HG03060 (cell line): ENCODE results near the gene RIC8B.

Experiments
- ATAC-seq: cut with Tn5 transposase; IDR thresholded peaks from one replicate; pipeline ENCODE4 v1.9.1; 2021; ENCODE audit warnings: low read depth, moderate number of reproducible peaks; ENCODE audit not compliant: unreplicated experiment

Gene RIC8B

DNA sequence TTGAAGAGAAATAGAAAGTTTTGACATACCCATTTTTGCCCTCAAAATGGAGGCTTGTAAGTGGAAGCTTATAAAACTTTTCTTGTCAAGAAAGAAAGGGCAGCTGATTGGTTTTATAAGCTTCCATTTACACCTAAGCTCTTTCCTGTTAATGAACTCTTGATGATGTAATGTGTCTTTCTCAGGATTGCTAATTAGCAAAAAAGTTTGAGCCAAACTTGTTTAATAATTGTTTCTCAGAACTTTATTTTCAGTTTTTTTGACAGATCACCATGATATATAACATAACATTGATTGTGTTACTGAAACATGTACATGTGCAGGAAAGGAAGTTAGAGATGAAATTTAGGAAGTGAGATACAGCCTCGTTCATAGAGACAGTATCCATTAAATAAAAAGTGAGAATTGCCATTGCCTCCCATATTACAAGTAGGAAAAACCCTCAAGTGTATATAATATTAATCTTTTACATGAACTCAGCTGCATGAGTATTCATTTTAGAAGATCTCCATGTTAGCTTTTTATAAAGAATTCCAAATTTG is 26.8 kb downstream of the RIC8B start:
- no peak for ATAC-seq

DNA sequence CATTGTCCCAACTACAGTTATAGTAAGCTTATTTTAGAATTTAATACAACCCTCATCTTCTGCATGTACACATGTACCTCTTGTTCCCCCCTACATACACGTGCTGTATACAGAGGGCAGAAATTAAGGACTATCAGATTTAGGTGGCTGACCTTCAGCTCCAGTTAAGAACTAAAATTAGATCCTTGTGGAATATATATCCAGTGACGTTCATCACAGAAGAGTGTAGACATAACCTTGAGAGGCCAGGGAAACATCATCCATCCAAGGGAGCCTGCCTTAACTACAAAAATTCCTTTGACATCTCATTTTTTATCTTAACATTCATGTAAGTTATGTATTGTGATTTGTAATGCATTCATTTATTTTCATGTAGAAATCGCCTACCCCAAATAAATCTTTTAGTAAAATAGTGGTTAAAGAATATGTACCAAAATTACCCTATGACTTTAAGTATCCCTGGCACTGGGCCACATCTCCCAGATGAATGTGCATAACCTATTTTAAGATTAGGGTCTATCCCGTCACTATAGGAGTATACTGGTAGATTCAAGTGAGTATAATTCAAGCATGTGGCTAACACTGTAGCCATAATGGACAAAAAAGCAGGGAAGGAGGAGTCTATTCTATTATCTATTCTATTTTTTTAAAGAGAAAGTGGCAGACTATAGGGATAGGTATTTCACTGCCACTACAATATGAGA is 27.5 kb downstream of the RIC8B start:
- ATAC-seq, result no peak

DNA sequence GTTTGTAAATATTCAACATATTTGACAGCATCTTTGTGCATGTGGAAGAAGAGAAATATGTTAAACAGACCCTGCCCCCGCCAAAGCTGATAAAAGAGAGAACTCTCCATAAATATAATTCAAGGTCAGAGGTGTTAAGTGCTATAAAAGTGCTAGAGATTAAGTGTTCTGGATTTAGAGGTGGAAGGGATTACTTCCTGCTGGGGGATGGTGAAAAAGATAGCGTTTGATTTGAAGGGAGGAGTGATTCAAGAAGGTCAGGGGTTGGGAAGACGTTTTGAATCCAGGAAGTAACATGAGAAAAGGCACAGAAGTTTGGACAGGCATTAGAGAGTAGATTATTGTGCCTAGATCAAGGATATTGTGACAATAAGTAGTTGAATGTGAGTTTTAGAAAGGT is 30.2 kb downstream of the RIC8B start:
- ATAC-seq, result no peak

DNA sequence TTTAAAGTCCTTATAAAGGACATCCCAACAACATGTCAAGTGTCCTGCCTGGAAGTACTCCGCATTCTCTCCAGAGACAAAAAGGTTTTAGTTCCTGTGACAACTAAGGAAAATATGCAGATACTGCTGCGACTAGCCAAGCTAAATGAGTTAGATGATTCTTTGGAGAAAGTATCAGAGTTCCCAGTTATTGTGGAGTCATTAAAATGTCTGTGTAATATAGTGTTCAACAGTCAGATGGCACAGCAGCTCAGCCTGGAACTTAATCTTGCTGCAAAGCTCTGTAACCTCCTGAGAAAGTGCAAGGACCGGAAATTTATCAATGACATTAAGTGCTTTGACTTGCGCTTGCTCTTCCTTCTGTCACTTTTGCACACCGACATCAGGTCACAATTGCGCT is 40.2 kb downstream of the RIC8B start:
- no peak for ATAC-seq

DNA sequence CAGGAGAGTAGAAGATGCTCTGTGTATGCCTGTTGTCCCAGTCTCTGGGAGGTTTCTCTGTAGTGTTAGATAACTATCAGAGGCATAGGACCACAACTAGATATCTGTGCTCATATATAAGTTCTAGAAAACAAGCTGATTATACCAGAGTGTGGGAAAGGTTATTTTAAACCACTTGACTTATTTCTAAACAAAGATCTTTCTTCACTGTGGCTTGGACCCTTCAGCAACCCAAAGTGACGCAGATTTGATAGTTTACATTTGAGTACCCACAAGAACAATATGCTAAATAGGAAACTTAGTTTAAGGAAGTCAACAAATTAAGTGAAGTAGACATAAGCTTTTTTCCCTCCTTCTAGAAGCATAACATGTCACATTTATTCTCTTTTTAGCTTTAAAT is 41.3 kb downstream of the RIC8B start:
- ATAC-seq, result no peak

DNA sequence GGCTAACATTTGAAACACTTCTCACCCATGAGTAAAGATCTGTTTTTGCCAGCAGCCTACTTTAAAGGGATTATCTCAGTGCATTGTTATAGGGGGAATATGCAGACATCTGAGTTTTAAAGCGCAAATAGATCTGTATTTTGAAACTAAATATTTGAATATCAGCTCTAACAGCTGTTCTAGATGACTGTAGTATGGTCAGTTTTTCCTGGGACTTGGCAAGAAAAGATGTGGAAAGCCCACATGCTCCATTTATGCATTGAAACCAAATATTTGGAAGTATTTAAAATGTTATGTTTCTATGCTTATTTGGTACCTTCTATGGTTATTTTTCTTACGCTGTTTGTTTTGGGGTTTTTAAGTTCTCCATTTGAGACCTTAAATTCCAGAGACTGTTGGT is 41.7 kb downstream of the RIC8B start:
- ATAC-seq, result no peak

DNA sequence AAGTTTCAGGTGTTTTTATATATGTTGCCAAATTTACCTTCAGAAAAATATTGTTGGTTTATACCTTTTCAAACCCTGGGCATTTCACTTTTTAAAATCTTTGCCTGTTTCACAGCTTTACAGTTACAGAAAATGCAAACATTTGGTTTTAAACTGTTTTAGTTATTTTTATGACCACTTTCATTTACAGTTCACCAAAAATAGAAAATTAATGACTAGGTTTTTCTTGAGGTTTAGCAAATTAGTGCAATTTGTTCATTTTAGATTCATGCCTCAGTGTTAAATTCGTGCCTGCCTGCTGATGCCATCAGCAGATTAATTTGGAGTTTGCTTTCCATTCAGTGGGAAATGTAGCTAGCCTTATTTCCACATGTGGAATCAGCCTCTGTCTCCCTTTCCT is 45.5 kb downstream of the RIC8B start:
- no peak for ATAC-seq

DNA sequence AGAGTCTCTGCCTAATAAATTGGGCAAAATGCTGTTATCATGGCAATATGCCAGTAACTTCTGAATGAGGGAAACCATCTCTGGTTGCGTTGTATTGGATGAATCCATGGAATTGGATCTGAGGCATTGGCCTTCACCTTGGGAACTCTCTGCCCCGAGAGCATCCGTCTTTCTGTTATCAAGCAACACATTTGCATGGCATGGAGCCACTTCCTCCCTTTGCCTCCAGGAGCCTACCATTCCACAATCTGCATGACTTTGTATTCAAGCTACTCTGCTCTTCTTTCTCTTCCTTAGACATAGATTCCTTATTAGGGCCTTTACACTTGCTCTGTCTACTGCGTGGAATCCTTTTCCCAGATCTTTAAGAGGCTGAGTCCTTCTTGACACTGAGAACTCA is 57.2 kb downstream of the RIC8B start:
- no peak for ATAC-seq

DNA sequence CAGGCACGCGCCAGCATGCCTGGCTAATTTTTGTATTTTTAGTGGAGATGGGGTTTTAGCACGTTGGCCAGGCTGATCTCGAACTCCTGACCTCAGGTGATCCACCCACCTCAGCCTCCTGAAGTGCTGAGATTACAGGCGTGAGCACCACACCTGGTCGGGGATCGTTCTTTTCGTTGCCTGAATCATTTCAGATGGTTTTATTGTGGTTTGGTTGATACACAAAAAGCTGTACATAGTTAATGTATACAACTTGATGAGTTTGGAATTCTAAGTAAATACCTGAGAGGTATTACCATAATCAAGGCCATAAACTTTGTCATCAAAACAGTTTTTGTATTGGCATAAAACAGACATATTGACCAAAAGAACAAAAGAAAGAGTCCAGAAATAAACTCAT is 63.3 kb downstream of the RIC8B start:
- ATAC-seq, result no peak

DNA sequence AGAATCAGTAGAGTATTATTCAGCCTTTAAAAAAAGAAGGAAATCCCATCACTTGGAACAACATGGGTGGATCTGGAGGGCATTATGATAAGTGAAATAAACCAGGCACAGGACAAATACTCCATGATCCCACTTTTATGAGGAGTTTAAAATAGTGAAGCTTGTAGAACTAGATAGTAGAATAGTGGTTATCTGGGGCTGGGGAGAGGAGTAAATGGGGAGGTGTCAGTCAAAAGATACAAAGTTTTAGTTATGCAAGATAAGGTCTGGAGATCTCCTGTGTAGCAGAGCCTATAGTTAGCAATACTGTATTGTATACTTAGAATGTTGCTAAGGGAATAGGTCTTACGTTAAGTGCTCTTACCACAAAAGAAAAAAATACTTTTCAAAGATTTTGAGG is 64.9 kb downstream of the RIC8B start:
- ATAC-seq, result no peak

DNA sequence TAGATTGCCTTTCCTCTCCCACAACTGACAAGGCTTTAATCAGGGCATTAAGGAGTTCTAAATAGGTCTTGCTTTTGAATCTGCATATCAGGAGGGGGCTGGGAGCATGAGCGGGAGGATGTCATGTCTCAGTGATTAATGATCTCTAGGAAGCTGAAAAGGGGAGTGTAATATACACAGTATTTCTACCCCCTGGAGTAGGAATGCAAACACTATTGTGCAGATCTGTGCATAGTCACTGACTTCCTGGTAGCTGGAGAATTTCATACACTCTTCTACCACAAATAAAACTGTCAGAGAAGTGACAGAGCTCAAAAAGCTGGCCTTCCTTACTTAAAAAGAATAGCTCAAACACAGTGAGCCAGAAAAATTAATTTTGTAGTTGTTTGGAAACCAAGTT is 65.8 kb downstream of the RIC8B start:
- no peak for ATAC-seq

DNA sequence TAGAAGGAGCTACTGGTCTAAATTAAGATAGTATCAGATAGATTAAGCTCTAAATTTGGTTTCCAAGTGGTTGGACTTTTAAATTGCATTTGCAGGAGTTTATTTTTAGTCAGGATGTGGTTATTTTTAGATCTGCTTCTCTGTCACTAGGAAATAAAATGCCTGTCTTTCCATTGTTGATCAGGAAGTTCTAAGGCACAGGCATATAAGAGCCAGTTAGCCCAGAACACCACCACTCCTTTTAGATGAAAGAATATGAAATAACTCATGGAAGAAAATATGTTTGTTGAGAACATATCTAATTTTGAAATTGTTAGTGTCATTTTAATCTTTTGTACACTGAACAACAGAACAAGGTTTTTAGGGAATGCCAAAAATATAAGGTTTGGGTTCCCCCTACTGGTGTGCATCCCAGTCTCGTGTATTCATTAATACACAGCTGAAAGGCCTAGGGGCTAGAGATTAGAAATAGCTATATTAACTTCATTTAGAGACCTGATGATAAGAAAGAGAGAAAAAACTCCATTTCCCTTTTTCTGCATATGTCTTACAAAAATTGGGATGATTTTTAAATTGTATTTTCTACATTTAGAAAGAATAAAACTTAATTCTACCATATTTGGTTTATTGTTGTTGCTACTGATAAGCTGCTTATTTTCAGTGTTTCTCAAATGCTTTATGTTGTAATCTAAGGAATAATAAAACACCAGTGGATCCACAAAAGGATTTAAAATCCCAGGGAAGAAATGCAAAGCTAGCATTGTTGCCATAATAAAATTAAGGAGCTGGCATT is 67.2 kb downstream of the RIC8B start:
- ATAC-seq, result no peak

DNA sequence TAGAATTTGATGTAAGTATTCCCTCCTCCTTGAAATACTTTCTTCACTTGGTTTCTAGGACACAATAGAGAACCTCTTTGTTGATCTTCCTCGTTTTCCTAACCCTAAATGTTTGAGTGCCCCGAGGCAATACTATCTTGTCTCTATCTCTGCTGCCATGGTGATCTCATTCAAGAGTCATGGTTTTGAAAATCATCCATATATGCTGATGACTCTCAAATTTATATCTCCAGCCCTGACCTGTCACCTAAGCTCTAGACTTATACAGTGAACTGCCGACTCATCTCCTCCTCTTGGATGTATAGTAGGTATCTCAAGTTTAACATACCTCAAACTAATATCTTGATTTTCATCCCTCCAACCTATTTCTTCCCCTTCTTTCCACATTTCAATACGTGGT is 71.4 kb downstream of the RIC8B start:
- ATAC-seq, result no peak

DNA sequence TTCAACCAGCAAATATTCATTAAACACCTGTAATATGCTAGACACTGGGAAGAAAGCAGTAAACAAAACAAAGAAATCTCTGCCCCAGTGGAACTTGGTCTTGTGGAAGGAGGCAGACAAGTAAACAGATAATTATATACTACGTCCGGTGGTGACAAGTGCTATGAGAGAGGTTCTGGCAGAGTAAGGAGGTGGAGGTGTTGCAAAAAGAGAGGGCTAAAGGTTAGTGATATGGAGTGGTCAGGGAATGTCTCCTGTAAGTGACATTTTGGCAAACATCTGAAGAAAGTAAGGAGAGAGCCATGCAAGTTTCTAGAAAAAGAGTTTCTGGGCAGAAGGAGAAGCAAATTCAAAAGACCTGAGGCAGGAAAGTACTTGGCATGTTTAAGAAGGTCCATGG is 73.4 kb downstream of the RIC8B start:
- ATAC-seq, result no peak

DNA sequence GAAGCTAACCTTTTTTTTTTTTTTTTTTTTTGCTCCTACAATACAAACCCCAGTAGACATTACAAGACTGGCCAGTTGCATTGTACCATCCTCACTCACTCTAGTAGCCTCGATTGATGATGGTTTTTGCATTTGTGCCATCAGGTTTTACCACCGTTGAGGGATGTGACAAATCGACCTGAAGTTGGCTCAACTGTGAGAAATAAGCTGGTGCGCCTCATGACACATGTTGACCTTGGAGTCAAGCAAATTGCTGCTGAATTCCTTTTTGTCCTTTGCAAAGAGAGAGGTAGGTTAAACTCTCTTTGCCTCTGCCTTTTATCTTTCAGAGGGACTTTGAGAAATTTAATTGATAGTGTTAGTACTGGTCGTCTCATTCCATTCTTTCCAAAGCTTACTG is 76.8 kb downstream of the RIC8B start:
- ATAC-seq, result no peak

DNA sequence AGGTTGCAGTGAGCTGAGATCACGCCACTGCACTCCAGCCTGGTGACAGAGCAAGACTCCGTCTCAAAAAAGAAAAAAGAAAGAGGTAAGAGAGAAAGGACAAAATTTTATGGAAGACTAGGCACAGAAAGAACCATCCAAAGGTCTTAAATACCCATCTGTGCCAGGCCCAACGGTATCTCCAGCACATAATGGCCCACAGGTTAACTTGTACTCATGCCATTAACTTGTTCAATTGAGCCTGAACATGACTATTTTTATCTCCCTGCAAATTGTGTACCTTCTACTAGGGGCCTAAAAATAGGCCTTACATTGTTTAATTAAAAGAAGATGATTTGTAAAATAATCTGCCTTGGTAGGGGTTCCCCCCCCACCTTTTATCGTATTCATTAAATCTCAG is 80.2 kb downstream of the RIC8B start:
- ATAC-seq, result no peak

DNA sequence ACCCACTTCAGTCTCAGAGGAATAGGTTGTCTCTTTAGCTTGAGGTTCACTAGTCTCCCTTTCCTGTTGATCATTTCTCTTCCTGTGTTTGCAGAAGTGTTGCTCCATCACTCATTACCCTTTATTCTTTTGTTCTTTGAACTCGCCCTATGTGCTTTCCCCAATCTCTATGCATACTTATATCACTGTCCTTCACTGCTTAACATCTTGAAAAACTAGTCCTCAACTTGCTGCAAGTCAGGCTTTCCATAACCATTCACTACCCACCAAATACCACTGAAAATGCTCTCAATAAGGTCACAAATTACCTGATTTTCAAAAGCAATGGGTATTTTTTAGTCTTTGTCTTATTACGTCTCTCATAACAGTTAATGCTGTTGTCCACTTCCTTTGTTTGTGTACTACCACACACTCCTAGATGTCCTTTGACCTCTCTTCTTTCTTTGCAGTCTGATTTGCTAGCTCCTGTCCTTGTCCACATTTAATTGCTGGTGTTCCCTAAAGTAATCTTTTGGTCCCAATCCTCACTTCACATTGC is 80.8 kb downstream of the RIC8B start:
- ATAC-seq, result no peak

DNA sequence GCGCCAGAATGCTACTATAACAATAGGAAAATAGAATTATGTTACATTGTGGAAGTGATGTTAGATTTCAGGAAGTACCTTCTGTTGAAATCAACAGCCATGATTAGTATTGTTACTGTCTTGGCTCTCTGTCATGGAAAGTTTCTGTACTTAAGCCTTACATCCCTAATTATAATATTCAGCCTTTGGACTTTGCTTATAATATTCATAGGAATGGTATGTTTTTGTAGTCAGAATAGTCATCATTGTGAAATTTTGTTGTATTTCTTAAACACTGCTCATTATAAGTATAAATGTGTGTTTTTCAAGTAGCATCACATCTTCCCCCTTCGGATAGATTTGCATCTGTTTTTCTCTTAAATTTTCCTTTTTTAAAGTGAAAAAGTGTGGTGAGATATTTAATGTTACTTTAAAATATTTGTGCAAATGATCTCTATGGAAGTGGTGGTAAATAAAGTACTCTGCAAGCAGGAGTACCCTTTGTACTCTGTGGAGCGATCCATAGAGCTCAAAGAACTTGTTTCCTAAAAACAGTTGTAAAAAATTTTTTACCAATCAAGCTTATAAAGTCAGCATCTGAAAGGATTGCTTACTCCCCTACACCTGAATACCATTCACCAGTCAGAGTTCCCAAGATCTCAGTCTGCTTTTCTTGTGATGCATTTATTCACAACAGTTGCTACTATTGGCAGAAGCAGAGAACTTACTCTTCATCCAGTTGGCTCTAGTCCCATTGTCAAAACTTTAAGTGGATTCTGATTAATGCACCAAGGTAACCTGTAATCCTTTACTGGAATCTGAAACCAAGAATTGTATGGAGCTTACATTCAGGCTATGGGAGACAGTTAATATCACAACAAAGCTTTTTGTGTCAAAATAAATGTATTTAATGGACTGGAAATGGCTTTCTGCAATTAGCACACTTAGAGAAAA is 87.8 kb downstream of the RIC8B start:
- ATAC-seq, result no peak

DNA sequence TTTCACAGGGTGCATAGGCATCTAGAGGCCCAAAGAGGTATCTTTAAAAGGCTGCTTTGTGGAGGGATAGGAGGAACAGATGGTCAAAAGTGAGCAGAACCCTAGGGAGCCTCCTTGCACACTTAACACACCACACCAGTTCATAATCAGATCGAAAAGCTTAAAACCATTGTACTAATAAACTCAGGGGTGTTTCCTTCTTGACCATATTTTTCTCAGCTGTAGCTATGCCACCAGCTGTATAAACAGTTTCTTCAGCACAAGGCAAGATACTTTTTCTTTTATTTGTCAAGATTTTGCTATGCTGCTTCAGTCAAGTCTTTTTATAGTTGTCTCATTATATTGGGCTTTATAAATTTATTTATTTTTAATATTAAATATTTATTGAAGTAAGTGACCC is 88.7 kb downstream of the RIC8B start:
- no peak for ATAC-seq

DNA sequence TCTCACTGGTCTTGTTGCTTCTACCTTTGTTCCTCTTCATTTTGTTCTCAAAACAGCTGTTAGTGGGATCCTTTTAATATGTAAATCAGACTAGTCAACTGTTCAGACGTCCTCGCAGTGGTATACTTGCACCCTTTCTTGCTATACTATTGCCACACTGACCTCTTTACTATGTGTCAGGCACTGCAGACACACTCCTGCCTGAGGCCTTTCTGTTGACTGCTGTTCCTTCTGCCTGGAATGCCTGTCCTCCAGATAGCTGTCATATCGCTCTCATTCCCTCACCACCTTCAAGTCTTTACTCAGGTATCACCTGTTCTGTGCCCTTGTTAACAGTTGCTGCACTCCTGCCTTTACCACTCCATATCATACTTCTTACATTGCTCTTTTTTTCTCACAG is 91.2 kb downstream of the RIC8B start:
- no peak for ATAC-seq
